IMR-90 (cell line): ENCODE measurements around the gene FOXP1. TPM values are rescaled to one million over a fixed set of nuclear protein-coding genes. Genes with fewer than 3 reads are reported as not detected.

Source experiments
- ATAC-seq: fragments of 200-7000 bp; cut with Tn5 transposase; 2 replicates; pipeline ENCODE4 v1.9.1; 2020; ENCODE audit warnings: low read depth, mild to moderate bottlenecking, moderate library complexity
- BruUV-seq: library from RNA; stranded (reverse); fragments of 400-500 nt; replicated peaks from 2 replicates; lab custom pipeline; 2021; lab: Mats Ljungman, UMichigan
- CTCF ChIA-PET: fragments of 300-600 bp; formaldehyde crosslinking; extraction: SDS; loops from one replicate; lab custom pipeline; 2021; ENCODE audit warnings: antibody characterized with exemption; lab: Yijun Ruan, JAX
- POLR2A ChIA-PET: fragments of 300-600 bp; sonication (Branson Sonifier 250); formaldehyde crosslinking; loops from one replicate; lab custom pipeline; 2022; ENCODE audit warnings: antibody characterized with exemption; ENCODE audit not compliant: unreplicated experiment; lab: Charles Lee
- DNase-seq: peaks from one replicate; pipeline ENCODE4 v3.0.0; 2013
- H2AFZ ChIP-seq: replicated peaks from 2 replicates; pipeline ENCODE3; 2013; ENCODE audit warnings: low read length, mild to moderate bottlenecking; ENCODE audit not compliant: poor library complexity
- H2AK5ac ChIP-seq: 2 replicates; pipeline ENCODE4 v1.6.1; 2013; ENCODE audit warnings: low read depth, low read length, inconsistent platforms
- H2AK9ac ChIP-seq: replicated peaks from 2 replicates; pipeline ENCODE3; 2013; ENCODE audit warnings: mild to moderate bottlenecking, low read depth, low read length, moderate library complexity; ENCODE audit not compliant: poor library complexity
- H2BK120ac ChIP-seq: 2 replicates; pipeline ENCODE4 v1.6.1; 2013; ENCODE audit warnings: low read depth, low read length, inconsistent platforms
- H2BK15ac ChIP-seq: 3 replicates; pipeline ENCODE4 v1.6.1; 2013; ENCODE audit warnings: low read depth, low read length, inconsistent platforms
- H2BK20ac ChIP-seq: 2 replicates; pipeline ENCODE4 v1.6.1; 2013; ENCODE audit warnings: low read depth, mild to moderate bottlenecking, inconsistent platforms, low read length, moderate library complexity
- H2BK5ac ChIP-seq: 2 replicates; pipeline ENCODE4 v1.6.1; 2013; ENCODE audit warnings: mild to moderate bottlenecking, low read depth, low read length, inconsistent platforms; ENCODE audit not compliant: poor library complexity, severe bottlenecking
- H3K14ac ChIP-seq: replicated peaks from 2 replicates; pipeline ENCODE4 v1.6.1; 2013; ENCODE audit warnings: low read depth, low read length, inconsistent platforms
- H3K18ac ChIP-seq: 2 replicates; pipeline ENCODE4 v1.6.1; 2013; ENCODE audit warnings: low read depth, low read length, control low read depth
- H3K23ac ChIP-seq: 2 replicates; pipeline ENCODE4 v1.6.1; 2013; ENCODE audit warnings: low read depth, low read length, inconsistent platforms
- H3K27ac ChIP-seq: 2 replicates; pipeline ENCODE4 v1.5.1; 2013; ENCODE audit warnings: mild to moderate bottlenecking, control low read depth, low read length; ENCODE audit not compliant: insufficient read depth
- H3K27me3 ChIP-seq: 2 replicates; pipeline ENCODE4 v1.6.1; 2013; ENCODE audit warnings: low read length; ENCODE audit not compliant: control insufficient read depth, insufficient read depth
- H3K36me3 ChIP-seq: 2 replicates; pipeline ENCODE4 v1.6.1; 2013; ENCODE audit warnings: low read length, mixed read lengths; ENCODE audit not compliant: control insufficient read depth, insufficient read depth
- H3K4ac ChIP-seq: 2 replicates; pipeline ENCODE4 v1.6.1; 2013; ENCODE audit warnings: low read depth, low read length, inconsistent platforms
- H3K4me1 ChIP-seq: 2 replicates; pipeline ENCODE4 v1.6.1; 2013; ENCODE audit warnings: low read length, mixed read lengths; ENCODE audit not compliant: control insufficient read depth, insufficient read depth
- H3K4me2 ChIP-seq: 2 replicates; pipeline ENCODE4 v1.6.1; 2013; ENCODE audit warnings: low read depth, mild to moderate bottlenecking, control low read depth, low read length, moderate library complexity
- H3K4me3 ChIP-seq: 2 replicates; pipeline ENCODE4 v1.5.1; 2013; ENCODE audit warnings: low read depth, mild to moderate bottlenecking, control low read depth, low read length, moderate library complexity; ENCODE audit not compliant: insufficient read depth
- H3K56ac ChIP-seq: 2 replicates; pipeline ENCODE4 v1.6.1; 2013; ENCODE audit warnings: low read length, inconsistent platforms; ENCODE audit not compliant: insufficient read depth; ENCODE audit errors: extremely low read depth
- H3K79me1 ChIP-seq, 2 experiments: 2 replicates each; pipeline ENCODE4 v1.6.1; 2013; ENCODE audit warnings: low read length in 2 of 2, inconsistent platforms in 1 of 2, low read depth in 1 of 2
- H3K9ac ChIP-seq: 2 replicates; pipeline ENCODE4 v1.6.1; 2013; ENCODE audit warnings: low read depth, low read length, control low read depth
- H3K9me1 ChIP-seq: 2 replicates; pipeline ENCODE4 v1.6.1; 2013; ENCODE audit warnings: low read length, inconsistent platforms; ENCODE audit not compliant: insufficient read depth
- H3K9me3 ChIP-seq: 2 replicates; pipeline ENCODE4 v1.6.1; 2013; ENCODE audit warnings: low read length; ENCODE audit not compliant: control insufficient read depth, insufficient read depth
- H4K20me1 ChIP-seq: 2 replicates; pipeline ENCODE4 v1.6.1; 2013; ENCODE audit warnings: low read length, inconsistent platforms; ENCODE audit not compliant: insufficient read depth
- H4K5ac ChIP-seq: 2 replicates; pipeline ENCODE4 v1.6.1; 2013; ENCODE audit warnings: mild to moderate bottlenecking, low read depth, low read length, control low read depth
- H4K8ac ChIP-seq, 2 experiments: 2 replicates each; pipeline ENCODE4 v1.6.1; 2013; ENCODE audit warnings: low read depth in 2 of 2, low read length in 2 of 2, control low read depth in 1 of 2, inconsistent platforms in 1 of 2
- H4K91ac ChIP-seq: 2 replicates; pipeline ENCODE4 v1.6.1; 2013; ENCODE audit warnings: low read depth, low read length, inconsistent platforms; ENCODE audit not compliant: insufficient read depth
- BHLHE40 ChIP-seq: fragments of 150-350 bp; IDR thresholded peaks from 2 replicates; pipeline ENCODE4 v1.6.1; 2016; ENCODE audit warnings: mild to moderate bottlenecking, low read depth, low read length
- FOS ChIP-seq: fragments of 150-350 bp; IDR thresholded peaks from 2 replicates; pipeline ENCODE4 v1.6.1; 2016; ENCODE audit warnings: low read depth, low read length
- MAFK ChIP-seq: IDR thresholded peaks from 2 replicates; pipeline ENCODE4 v1.6.1; 2012; ENCODE audit warnings: low read depth, low read length, improper control_type of control experiment
- MAZ ChIP-seq: IDR thresholded peaks from 2 replicates; pipeline ENCODE4 v1.6.1; 2012; ENCODE audit warnings: low read depth, mild to moderate bottlenecking, low read length, improper control_type of control experiment, moderate library complexity, borderline replicate concordance
- MXI1 ChIP-seq: IDR thresholded peaks from 2 replicates; pipeline ENCODE4 v1.6.1; 2012; ENCODE audit warnings: low read depth, mild to moderate bottlenecking, low read length, moderate library complexity, borderline replicate concordance
- NFE2L2 ChIP-seq: fragments of 150-350 bp; IDR thresholded peaks from 2 replicates; pipeline ENCODE4 v1.6.1; 2016; ENCODE audit warnings: low read depth, mild to moderate bottlenecking, low read length
- RCOR1 ChIP-seq: IDR thresholded peaks from 2 replicates; pipeline ENCODE4 v1.6.1; 2012; ENCODE audit warnings: mild to moderate bottlenecking, low read length, improper control_type of control experiment; ENCODE audit not compliant: insufficient replicate concordance
- RFX5 ChIP-seq: IDR thresholded peaks from 2 replicates; pipeline ENCODE4 v1.8.0; 2012; ENCODE audit warnings: low read depth, mild to moderate bottlenecking, low read length, moderate library complexity
- USF2 ChIP-seq: fragments of 150-350 bp; IDR thresholded peaks from 2 replicates; pipeline ENCODE4 v1.6.1; 2017; ENCODE audit warnings: mild to moderate bottlenecking, antibody characterized with exemption, low read length, low read depth
- WGBS, 2 experiments: methylation state at CpG; one replicate each; pipeline versions ENCODE4 v1.1.5 to v1.1.7; 2013; ENCODE audit warnings: missing lambda C conversion rate in 2 of 2; ENCODE audit not compliant: insufficient read length in 1 of 2; ENCODE audit errors: extremely low coverage in 2 of 2; 5-methylcytosine and 5-hydroxymethylcytosine counted together
- dilution Hi-C: fragments of 300-500 bp; cut with HindIII; formaldehyde crosslinking; loops from one replicate; pipeline ENCODE4 v1.14.3; 2018; ENCODE audit warnings: low sequenced_read_pairs; ENCODE audit not compliant: unreplicated experiment
- in situ Hi-C: fragments of 300-500 bp; cut with MboI; formaldehyde crosslinking; loops from 3 replicates; pipeline ENCODE4 v1.14.3; 2019; ENCODE audit warnings: low sequenced_read_pairs, inconsistent platforms, mixed read lengths
- intact Hi-C: fragments of 100-400 bp; cut with micrococcal nuclease; formaldehyde crosslinking; loops from 2 replicates; pipeline ENCODE4 v1.10.0; 2022
- polyA plus RNA-seq, 3 experiments: library from polyadenylated mRNA; depleted of rRNA; stranded (reverse); fragments of >200 nt; gene quantifications; 2 replicates each; pipeline ENCODE4 v1.2.3, GENCODE V29; 2012; ENCODE audit warnings: low replicate concordance in 1 of 3
- total RNA-seq: library from RNA; depleted of rRNA; stranded (reverse); fragments of >200 nt; gene quantifications from 2 replicates; pipeline ENCODE4 v1.2.3, GENCODE V29; 2012

The FOXP1 gene
- total and polyA plus RNA-seq, 2 of the 4 experiments (the other 2 are of a cell fraction), result 37.0 to 132 TPM

DNA sequence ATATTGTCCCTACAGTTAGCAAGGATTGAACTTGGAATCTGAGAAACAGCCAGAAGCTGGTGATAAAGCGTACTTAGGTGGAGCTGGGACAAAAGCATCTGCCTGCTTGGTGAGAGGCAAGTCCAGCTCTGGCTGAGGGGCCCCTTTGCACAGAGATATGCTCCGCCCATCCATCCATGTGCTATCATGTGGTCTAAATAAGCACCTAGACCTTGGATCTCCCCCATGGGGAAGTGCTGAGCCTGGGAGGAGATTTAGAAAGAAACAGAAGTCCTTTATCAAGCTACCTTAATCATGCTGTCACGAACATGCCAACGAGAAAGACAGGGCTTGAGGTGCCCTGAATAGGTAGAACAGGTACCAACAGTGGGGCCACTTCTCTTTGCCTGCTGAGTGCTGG, 369.5 kb downstream of the FOXP1 start:
- dilution Hi-C loops (no loop called here), in situ Hi-C loops (no loop called here), intact Hi-C loops (no loop called here)
- H2BK120ac ChIP-seq, result no peak overlapping the region
- H3K36me3 ChIP-seq, result 0 out of 2 replicates have a peak, but pooled peaks cover 2% of the 10 kb centered on the region
- H2BK15ac ChIP-seq, result no peak overlapping the region
- no peaks in the 10 kb centered on the region for H4K20me1 ChIP-seq
- no peak overlapping the region for H2AK5ac ChIP-seq
- H2AFZ ChIP-seq, result no peak overlapping the region
- no peak overlapping the region for H3K23ac ChIP-seq
- ATAC-seq (no peak), DNase-seq (no peak)
- TF ChIP-seq MXI1, result no peak
- no peak for TF ChIP-seq MAFK
- TF ChIP-seq FOS, result no peak
- TF ChIP-seq RCOR1, result no peak
- no peak for TF ChIP-seq USF2
- no peak for TF ChIP-seq BHLHE40
- TF ChIP-seq RFX5, result no peak
- TF ChIP-seq NFE2L2, result no peak
- TF ChIP-seq MAZ, result no peak
- H2AK9ac ChIP-seq, result no peak overlapping the region
- no peak overlapping the region for H3K18ac ChIP-seq
- H4K8ac ChIP-seq, result no peak overlapping the region
- H3K56ac ChIP-seq, result no peak overlapping the region
- no peak overlapping the region for H3K14ac ChIP-seq
- H3K79me1 ChIP-seq, result peaks cover 6 to 23% of the 10 kb centered on the region in 2 experiments; a peak in 3 of 4 replicates
- H2BK5ac ChIP-seq, result no peak overlapping the region
- H4K91ac ChIP-seq, result no peak overlapping the region
- no peak overlapping the region for H3K9ac ChIP-seq
- H3K4me1 ChIP-seq, result peaks cover 7% of the 10 kb centered on the region
- no peaks in the 10 kb centered on the region for H3K9me3 ChIP-seq
- CTCF ChIA-PET, result no interaction called here
- BruUV-seq, result no TSS peak
- POLR2A ChIA-PET, result no interaction called here
- H3K4me2 ChIP-seq, result no peak overlapping the region
- H3K27me3 ChIP-seq, result no peaks in the 10 kb centered on the region
- H3K27ac ChIP-seq, result no peak overlapping the region
- H3K4me3 ChIP-seq, result no peak overlapping the region
- no peak overlapping the region for H2BK20ac ChIP-seq
- WGBS, 2 experiments, result 100% methylated on average over 2 of the region's 4 CpGs; no CpG with 5 or more reads in 1 of the 2 experiments
- H3K9me1 ChIP-seq, result peaks cover 4% of the 10 kb centered on the region; the same call in 1 of the 2 replicates
- H4K5ac ChIP-seq, result no peak overlapping the region
- H3K4ac ChIP-seq, result no peak overlapping the region
